Activated T-helper 17 cell treated with anti-CD3 and anti-CD28 coated beads, Interleukin-2, amount 50 U/mL, for 72 hours (primary cell): ENCODE results near the gene SDK2. TPM values are rescaled to one million over a fixed set of nuclear protein-coding genes. Genes with fewer than 3 reads are reported as not detected.

Experiments
- ATAC-seq: fragments of 150-1000 bp; cut with Tn5 transposase; replicated peaks from 2 replicates; pipeline ENCODE4 v1.10.0; 2021; ENCODE audit warnings: mild to moderate bottlenecking, moderate library complexity
- H3K27ac Mint-ChIP-seq: one replicate; pipeline ENCODE4 v1.8.0; 2022; ENCODE audit warnings: mixed read lengths
- H3K27me3 Mint-ChIP-seq: one replicate; pipeline ENCODE4 v1.8.0; 2022; ENCODE audit warnings: mixed read lengths
- H3K36me3 Mint-ChIP-seq: one replicate; pipeline ENCODE4 v1.8.0; 2022; ENCODE audit warnings: low read depth, mild to moderate bottlenecking, mixed read lengths
- H3K4me1 Mint-ChIP-seq: one replicate; pipeline ENCODE4 v1.8.0; 2022; ENCODE audit warnings: mixed read lengths
- H3K4me3 Mint-ChIP-seq: one replicate; pipeline ENCODE4 v1.8.0; 2022; ENCODE audit warnings: mild to moderate bottlenecking, mixed read lengths
- H3K9me3 Mint-ChIP-seq: one replicate; pipeline ENCODE4 v1.8.0; 2022; ENCODE audit warnings: mixed read lengths
- total RNA-seq, 2 donors: library from RNA; stranded (reverse); gene quantifications; one replicate each; pipeline ENCODE4 v1.2.3, GENCODE V29; 2022

Gene SDK2
- total RNA-seq, 2 donors from 2014 or later: 0.19 to 0.26 TPM

DNA sequence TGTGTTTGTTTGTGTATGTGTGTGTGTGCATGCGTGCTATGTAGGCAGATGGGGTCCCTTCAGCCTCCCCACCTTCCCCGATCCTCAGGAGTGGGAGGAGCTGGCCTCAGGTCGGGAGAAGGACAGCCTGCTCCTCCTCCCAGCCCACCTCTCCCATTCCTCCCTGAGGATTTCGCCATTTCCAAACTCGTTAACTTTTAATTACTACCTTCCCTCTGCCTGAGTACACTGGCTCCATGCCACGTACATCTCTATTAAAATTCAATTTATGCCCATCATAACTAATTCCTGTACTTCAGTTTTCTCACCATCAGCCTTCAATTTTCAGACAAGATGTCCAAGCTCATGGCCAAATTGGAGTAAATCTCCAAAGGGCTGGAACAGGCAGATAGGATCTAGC is 148.6 kb downstream of the SDK2 start:
- no peak for ATAC-seq
- Mint-ChIP-seq H3K27me3 (peaks cover 12% of the 10 kb centered on the region), H3K36me3 (no peaks in the 10 kb centered on the region), H3K4me1 (no peaks in the 10 kb centered on the region), H3K9me3 (no peaks in the 10 kb centered on the region), H3K27ac (no peak overlapping the region), H3K4me3 (no peak overlapping the region)

DNA sequence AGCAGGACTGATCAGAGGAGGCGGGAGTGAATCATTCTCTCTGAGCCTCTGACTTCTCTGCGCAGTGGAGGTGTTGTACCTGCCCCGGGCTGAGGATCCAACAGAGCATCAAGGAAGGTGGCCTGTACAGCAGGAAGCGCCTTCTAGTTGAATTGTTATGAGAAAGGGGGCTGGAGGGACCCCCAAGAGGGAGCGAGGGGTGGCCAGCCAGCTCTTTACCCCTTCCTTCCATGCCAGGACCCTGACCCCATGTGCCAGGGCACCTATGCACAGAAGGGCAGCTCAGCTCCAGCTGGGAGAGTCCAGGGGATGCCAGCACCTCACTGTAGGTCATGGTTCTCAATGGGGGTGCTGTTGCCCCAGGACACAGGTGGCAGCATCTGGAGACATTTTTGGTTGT is 149.3 kb downstream of the SDK2 start:
- no peak for ATAC-seq
- Mint-ChIP-seq H3K9me3 (no peaks in the 10 kb centered on the region), H3K4me3 (no peak overlapping the region), H3K27me3 (peaks cover 6% of the 10 kb centered on the region), H3K36me3 (no peaks in the 10 kb centered on the region), H3K27ac (no peak overlapping the region), H3K4me1 (no peaks in the 10 kb centered on the region)

DNA sequence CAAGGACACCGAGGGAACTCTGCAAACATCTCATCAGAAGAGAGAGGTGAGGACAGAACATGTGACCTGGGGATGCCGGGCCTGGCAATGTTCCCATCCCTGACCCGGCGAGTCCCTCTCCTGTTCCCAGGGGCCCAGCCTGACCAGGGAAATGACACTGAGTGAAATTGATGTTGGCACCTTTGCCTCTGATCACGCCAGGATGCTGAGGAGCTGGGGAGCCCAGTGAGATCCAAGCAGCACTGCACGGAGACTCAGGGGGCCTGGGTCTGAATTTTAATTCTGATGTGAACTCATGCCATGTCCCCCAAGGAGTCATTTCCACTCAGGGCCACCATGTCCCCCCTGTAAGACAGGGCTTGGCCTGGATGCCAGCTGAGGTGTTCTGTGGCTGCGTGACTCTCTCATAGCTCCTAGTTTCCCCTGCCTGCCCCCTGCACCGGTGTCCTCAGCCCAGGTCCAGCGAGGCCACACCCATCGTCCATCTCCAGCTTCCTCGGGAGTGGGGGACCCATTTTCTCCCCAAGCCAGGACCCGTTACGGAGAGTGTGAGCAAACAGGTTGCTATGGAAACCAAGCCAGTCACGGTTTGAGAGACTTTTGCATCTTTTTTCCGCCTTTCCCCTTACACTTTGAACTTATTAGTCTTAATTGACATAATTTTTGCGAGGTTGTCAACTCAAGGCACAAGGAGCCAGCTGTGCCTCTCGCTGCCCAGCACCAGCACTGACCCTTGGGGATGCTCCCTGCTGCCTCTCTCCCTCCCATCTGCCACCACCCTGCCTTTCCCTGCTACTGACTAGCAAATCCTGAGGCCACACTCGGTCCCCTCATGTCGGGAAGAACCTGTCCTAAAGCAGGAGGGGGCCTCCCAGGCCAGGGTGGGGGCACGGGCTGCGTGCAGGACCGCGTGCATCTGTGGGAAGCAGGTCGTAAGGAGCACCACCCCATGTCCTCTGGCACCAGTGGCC is 150.0 kb downstream of the SDK2 start:
- Mint-ChIP-seq H3K9me3 (no peaks in the 10 kb centered on the region), H3K27ac (no peak overlapping the region), H3K4me1 (no peaks in the 10 kb centered on the region), H3K27me3 (peaks cover 6% of the 10 kb centered on the region), H3K36me3 (no peaks in the 10 kb centered on the region), H3K4me3 (no peak overlapping the region)
- no peak for ATAC-seq

DNA sequence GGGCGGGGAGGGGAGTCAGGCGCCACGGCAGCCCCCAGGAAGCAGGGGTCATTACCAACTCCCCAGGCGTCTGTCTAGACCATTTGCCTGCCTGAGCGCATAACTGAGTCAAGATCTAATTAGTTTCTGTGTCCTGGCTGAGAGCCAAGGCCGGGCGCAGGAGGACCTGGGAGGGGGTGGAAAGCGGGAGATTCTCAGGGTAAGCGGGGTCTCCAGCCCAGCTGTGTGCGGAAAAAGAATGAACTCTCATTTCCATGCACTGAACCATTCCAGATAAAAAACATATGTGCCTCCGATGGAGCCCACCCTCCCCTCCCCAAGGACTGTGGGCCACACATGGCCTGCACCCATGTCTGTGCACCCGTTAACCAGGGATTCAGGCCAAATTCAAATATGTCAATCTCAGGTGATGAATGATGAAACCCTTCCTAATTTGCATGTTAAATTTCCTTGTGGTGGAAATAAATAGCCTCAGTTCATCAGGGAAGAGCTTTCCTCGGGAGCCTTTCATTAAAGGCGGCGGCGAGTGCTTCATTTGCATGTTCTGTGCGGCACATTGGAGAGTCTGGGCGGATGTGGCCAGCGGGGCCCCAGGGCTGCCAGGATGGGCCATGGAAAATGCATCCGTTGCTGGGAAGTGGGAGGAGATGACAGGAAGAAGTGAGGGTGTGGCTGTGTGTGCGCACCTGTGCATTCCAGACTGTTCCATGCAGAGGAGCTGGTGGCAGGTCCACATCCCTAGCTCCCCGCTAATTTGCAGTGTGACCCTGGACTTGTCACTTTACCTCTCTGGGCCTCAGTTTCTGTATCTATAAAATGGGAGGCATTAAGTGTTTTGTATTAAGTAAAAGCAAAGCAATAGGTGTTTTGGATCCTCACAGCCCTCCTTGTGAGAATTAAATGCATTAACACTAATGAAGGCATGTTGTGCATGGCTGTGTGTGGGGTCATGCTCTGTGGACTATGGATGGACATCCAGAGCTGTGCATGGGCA is 151.1 kb downstream of the SDK2 start:
- peaks cover 6% of the 10 kb centered on the region for H3K27me3 Mint-ChIP-seq
- ATAC-seq: no peak
- H3K4me3 Mint-ChIP-seq: no peak overlapping the region
- no peaks in the 10 kb centered on the region for H3K9me3 Mint-ChIP-seq
- H3K36me3 Mint-ChIP-seq: no peaks in the 10 kb centered on the region
- H3K4me1 Mint-ChIP-seq: no peaks in the 10 kb centered on the region
- no peak overlapping the region for H3K27ac Mint-ChIP-seq

DNA sequence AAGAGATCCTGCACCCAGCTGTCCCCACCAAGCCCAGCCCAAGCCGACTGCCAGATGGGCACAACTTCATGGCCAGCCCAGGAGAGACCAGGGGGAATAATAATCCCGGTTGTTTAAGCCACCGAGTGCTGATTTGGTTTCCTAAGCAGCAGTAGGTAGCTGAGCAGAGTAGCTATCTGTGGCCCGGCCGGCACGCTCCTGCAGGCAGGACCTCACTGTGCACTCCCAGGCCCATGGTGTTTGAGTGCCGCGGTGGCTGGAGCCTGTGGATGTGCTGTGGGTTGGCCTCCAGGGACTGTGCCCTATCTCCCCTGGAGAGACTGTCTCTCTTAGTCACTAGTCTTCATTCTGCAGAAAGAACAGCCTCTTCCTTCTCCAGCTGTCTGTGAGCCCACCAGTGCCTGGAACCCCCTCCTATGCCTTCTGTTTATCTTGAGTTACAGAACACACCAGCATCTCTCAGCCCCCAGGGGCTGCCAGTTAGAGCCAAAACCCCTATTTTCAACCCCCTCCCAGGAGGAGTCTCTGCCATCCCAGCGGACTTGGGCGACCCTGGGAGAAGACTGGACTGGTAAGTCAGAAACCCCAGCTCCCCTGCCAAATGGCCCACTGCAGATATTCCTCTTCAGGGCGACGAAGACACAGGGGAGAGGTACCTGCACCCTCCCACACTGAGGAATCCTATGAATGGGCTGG is 152.0 kb downstream of the SDK2 start:
- Mint-ChIP-seq H3K27me3 (peaks cover 2% of the 10 kb centered on the region), H3K36me3 (no peaks in the 10 kb centered on the region), H3K4me3 (no peak overlapping the region), H3K4me1 (no peaks in the 10 kb centered on the region), H3K9me3 (no peaks in the 10 kb centered on the region), H3K27ac (no peak overlapping the region)
- no peak for ATAC-seq

DNA sequence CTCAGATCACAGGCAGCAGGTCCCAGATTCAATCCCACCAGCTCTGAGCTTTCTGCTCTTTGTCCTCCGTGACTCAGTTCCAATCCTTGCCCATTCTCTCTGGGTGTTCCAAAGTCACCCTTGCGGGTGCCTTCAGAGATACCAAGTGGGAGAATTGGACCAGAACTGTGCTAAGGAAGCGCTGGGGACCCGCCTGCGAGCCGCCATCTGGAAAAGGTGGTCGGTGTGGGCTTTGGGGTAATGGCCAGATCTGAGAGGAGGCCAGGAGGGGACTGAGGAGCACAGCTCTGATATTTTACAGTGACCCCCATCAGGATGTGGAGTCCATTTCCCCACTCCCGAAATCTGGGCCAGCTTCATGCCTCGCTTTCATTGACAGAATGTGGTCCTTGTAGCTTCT is 152.6 kb downstream of the SDK2 start:
- H3K9me3 Mint-ChIP-seq: no peaks in the 10 kb centered on the region
- no peak overlapping the region for H3K4me3 Mint-ChIP-seq
- H3K27me3 Mint-ChIP-seq: no peaks in the 10 kb centered on the region
- no peaks in the 10 kb centered on the region for H3K4me1 Mint-ChIP-seq
- no peaks in the 10 kb centered on the region for H3K36me3 Mint-ChIP-seq
- ATAC-seq: no peak
- no peak overlapping the region for H3K27ac Mint-ChIP-seq

DNA sequence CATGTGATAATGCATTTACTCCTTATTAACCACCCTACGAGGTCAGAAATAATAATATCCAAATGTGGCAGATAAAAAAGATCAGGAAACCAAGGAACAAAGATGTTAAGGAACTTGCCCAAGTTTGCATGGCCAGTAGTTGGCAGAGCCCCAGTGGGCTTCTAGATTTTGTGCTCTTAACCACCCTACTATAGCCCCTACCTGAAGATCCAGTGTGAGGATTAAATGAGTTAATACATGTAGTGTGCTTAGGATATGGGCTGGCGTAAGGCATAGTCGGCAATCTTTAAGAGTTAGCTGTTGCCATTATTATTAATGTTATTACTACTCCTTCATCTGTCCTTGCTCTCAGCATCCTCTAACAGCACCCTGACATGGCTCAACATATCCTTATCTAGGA is 153.4 kb downstream of the SDK2 start:
- Mint-ChIP-seq H3K9me3 (no peaks in the 10 kb centered on the region), H3K4me3 (no peak overlapping the region), H3K36me3 (no peaks in the 10 kb centered on the region), H3K27ac (no peak overlapping the region), H3K27me3 (no peaks in the 10 kb centered on the region), H3K4me1 (no peaks in the 10 kb centered on the region)
- ATAC-seq: no peak

DNA sequence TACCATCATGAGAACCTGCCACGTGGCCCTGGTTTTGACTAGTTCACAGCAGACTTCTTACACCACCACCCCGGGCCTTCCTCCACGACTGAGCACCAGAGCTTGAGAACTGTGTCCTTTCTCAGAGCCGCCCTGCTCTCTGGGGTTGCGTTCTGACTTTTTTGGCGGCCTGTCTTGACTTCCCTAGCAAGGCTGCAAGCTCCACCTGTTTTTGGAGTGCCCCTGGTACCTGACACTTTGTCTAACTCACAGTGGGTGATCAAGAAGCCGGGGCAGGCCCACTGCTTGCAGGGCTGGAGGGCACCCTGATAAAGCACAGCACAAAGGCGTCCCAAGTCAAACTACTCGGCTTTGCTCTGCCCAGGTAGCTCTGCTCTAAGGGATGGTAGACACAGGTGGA is 154.3 kb downstream of the SDK2 start:
- peaks cover 2% of the 10 kb centered on the region for H3K9me3 Mint-ChIP-seq
- no peaks in the 10 kb centered on the region for H3K36me3 Mint-ChIP-seq

DNA sequence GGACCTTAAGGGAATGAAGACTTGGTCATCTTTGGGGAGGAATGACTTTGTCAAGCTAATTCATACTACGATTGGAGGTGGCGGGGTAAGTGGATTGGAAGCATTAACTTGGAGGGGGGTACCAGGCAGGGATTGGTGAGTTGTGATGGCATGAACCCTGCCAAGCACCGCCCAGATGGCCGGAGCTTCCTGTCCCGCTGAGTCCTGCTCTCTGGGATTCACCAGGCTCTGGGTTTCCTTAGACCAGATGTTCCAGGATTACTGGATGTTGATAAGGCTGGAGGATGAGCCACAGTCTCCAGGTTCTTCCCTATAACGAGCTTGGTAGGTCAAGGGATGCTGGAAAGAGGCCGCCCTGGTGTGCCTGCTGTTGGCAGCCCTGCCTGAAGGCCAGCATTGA is 154.9 kb downstream of the SDK2 start:
- Mint-ChIP-seq H3K27ac (no peak overlapping the region), H3K4me1 (no peaks in the 10 kb centered on the region), H3K27me3 (no peaks in the 10 kb centered on the region), H3K4me3 (no peak overlapping the region), H3K36me3 (no peaks in the 10 kb centered on the region), H3K9me3 (peaks cover 6% of the 10 kb centered on the region)
- ATAC-seq: no peak

More for the DNA sequence above, 154.3 kb downstream of the SDK2 start:
- Mint-ChIP-seq H3K27me3 (no peaks in the 10 kb centered on the region), H3K4me1 (no peaks in the 10 kb centered on the region), H3K27ac (no peak overlapping the region), H3K4me3 (no peak overlapping the region)
- no peak for ATAC-seq

DNA sequence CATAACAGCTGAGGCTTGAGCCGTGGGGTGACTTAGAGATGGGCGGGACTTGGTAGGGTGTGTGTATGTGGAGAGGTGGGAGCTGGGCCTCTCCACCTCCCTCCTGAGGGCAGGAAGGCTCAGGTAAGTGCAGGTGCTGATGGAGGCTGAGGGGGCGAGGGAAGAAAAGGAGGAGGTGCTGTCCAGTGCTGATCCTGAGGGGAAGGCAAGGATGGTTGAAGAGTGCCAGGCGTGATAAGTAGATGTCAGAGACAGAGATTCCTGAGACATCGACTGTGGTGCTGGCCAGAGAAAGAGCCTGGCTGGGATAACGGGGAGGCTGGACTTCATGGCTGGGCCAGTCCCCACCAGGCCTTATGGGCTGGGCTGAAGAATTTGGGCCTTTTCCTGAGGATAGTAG is 159.1 kb downstream of the SDK2 start:
- no peak overlapping the region for H3K4me3 Mint-ChIP-seq
- H3K9me3 Mint-ChIP-seq: peaks cover 6% of the 10 kb centered on the region

DNA sequence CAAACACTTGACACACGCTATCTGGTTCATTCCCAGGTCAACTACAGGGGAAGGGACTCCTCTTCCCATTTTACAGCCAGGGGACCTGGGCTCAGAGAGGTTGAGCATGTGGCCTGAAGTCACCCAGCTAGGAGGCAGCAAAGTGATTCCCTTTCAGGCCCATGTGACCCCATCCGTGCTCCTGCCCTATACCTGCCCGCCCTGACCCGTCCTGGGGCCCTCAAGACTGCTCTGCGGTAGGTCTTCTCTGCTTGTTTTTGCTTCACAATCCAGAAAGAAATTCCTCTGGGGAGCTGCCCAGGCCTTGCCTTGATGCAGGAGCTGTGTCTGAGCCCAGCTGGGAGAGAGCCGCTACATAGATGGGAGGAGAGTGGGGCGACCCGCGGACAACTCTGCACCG is 161.4 kb downstream of the SDK2 start:
- H3K27me3 Mint-ChIP-seq: peaks cover 8% of the 10 kb centered on the region
- H3K36me3 Mint-ChIP-seq: no peaks in the 10 kb centered on the region
- H3K9me3 Mint-ChIP-seq: peaks cover 6% of the 10 kb centered on the region
- no peak overlapping the region for H3K4me3 Mint-ChIP-seq
- no peaks in the 10 kb centered on the region for H3K4me1 Mint-ChIP-seq
- ATAC-seq: no peak
- no peak overlapping the region for H3K27ac Mint-ChIP-seq

More for the DNA sequence above, 159.1 kb downstream of the SDK2 start:
- H3K27ac Mint-ChIP-seq: no peak overlapping the region
- H3K36me3 Mint-ChIP-seq: no peaks in the 10 kb centered on the region
- H3K27me3 Mint-ChIP-seq: peaks cover 8% of the 10 kb centered on the region
- ATAC-seq: no peak
- no peaks in the 10 kb centered on the region for H3K4me1 Mint-ChIP-seq

DNA sequence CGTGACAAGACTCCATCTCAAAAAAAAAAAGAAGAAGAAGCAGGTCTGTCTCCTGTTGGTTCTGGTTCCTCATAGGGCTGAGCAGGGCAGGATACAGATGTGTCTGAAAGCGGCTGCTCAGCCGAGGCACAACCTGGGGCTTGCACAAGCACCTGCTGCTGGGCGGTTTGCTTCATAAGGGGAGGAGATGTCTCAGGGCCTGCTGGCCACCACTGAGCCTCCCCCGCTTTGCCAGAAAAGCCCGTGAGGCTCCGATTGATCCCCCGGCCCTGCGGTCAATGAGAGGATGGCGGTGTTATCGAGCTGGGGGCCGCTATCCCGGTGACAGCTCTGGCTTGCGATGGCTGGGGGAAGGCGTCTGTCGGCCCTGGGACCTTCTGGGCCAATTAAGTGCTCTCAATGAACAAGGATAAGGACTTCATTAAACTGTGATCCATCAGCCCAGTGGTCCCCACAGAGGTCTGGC is 162.0 kb downstream of the SDK2 start:
- ATAC-seq: no peak
- Mint-ChIP-seq H3K4me3 (no peak overlapping the region), H3K4me1 (no peaks in the 10 kb centered on the region), H3K9me3 (peaks cover 6% of the 10 kb centered on the region), H3K27me3 (peaks cover 8% of the 10 kb centered on the region), H3K36me3 (no peaks in the 10 kb centered on the region), H3K27ac (no peak overlapping the region)

DNA sequence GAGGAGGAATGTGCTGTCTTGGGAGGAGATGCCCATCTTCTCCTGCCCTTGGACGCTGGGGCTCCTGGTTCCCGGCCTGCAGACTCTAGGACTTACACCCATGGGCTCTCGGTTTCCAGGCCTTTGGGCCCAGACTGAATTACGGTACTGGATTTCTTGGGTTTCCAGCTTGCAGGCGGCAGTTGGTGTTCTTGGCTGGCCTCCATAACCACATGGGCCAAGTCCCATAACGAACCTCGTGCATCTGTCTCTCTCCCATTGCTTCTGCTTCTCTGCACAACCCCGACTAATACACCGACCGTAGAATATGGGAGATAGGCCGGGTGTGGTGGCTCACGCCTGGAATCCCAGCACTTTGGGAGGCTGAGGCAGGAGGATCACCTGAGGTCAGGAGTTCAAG is 162.6 kb downstream of the SDK2 start:
- H3K36me3 Mint-ChIP-seq: no peaks in the 10 kb centered on the region
- no peak overlapping the region for H3K4me3 Mint-ChIP-seq
- peaks cover 6% of the 10 kb centered on the region for H3K9me3 Mint-ChIP-seq
- no peak overlapping the region for H3K27ac Mint-ChIP-seq
- no peak for ATAC-seq
- H3K27me3 Mint-ChIP-seq: peaks cover 8% of the 10 kb centered on the region
- no peaks in the 10 kb centered on the region for H3K4me1 Mint-ChIP-seq

DNA sequence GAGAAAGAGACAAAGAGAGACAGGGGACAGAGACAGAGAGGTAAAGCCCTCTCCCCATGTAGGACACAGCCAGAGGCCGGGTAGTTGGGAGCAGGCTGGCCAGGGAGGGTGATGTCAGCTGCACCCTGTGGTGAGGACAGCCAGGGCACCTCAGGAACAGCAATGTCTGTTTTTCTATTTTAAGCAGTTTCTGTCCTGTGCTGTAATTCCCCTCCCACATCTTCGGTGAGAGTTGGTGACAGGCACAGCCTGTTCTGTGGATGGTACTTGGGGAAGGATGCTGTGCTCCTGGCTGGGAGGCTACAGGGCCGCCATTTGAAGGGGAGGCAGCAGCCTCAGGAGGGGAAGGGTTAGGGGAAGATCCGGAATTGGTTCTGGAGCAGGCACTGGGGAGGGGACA is 163.5 kb downstream of the SDK2 start:
- peaks cover 6% of the 10 kb centered on the region for H3K9me3 Mint-ChIP-seq
- peak; percentile 32 for ATAC-seq
- H3K4me1 Mint-ChIP-seq: no peaks in the 10 kb centered on the region
- H3K4me3 Mint-ChIP-seq: no peak overlapping the region
- H3K36me3 Mint-ChIP-seq: no peaks in the 10 kb centered on the region
- H3K27ac Mint-ChIP-seq: peak overlapping the region; percentile 16
- peaks cover 8% of the 10 kb centered on the region for H3K27me3 Mint-ChIP-seq
